Lower leg skin (tissue), 4 donors: ENCODE data around the gene GPR18. TPM values are rescaled to one million over a fixed set of nuclear protein-coding genes. Genes with fewer than 3 reads are reported as not detected.

Source experiments
- DNase-seq, 2 donors: peaks; one replicate each; pipeline ENCODE4 v3.0.0-alpha.2; 2019; ENCODE audit warnings: low spot score in 2 of 2
- H3K4me3 ChIP-seq: fragments of 200-600 bp; sonication (generic); 2 replicates; pipeline ENCODE4 v1.5.1; 2017; ENCODE audit warnings: mild to moderate bottlenecking, low read depth; ENCODE audit not compliant: poor library complexity, severe bottlenecking
- POLR2A ChIP-seq, 2 donors: fragments of 450-650 bp; IDR thresholded peaks; one replicate each; pipeline ENCODE4 v1.6.1; 2016 to 2017; ENCODE audit warnings: antibody characterized with exemption in 2 of 2, mild to moderate bottlenecking in 1 of 2, moderate library complexity in 1 of 2
- WGBS, 2 donors: methylation state at CpG; one replicate each; pipeline ENCODE4 v1.1.5; 2018; 5-methylcytosine and 5-hydroxymethylcytosine counted together
- intact Hi-C: fragments of 100-400 bp; cut with DNase I; formaldehyde crosslinking; loops from one replicate; pipeline ENCODE4 v1.15.0; 2023; ENCODE audit warnings: low total_unique reads
- total RNA-seq, 4 donors: library from RNA; depleted of rRNA; stranded (reverse); fragments of >200 nt; gene quantifications; one replicate each; pipeline ENCODE4 v1.1.0, GENCODE V29; 2016
- TF ChIP-seq, protein P1 (sequence below), 3 donors: fragments of 450-650 bp; IDR thresholded peaks; one replicate each; pipeline ENCODE4 v1.5.1; 2016; ENCODE audit warnings: antibody characterized with exemption in 3 of 3, mild to moderate bottlenecking in 3 of 3, moderate library complexity in 2 of 3

Gene GPR18
- total RNA-seq, 4 donors from 2014 or later: not detected

DNA sequence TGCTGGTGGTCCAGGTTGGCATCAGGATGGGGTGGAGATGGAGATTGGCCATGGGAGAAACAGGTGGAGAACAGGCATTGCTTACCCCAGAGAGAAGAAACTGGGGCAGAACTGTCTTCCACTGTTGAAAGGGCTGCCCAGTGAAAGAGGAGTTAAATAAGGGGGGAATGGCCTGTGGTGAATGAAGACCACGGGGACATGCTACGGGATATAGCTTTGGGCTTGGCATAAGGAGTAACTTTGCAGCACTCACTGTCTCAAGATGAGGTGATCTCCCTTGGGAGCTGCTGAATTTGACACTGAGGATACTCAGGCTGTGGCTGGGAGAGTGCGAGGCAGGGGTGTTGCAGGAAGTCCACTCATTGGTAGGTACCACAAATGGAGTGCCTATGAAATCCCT is 10.6 kb upstream of the GPR18 start:
- 88 to 89% methylated on average over 3 of the region's 3 CpGs for WGBS, 2 donors
- no peak overlapping the region for H3K4me3 ChIP-seq
- intact Hi-C loops: no loop called here
- DNase-seq: no peak
- TF ChIP-seq, protein P1, sequence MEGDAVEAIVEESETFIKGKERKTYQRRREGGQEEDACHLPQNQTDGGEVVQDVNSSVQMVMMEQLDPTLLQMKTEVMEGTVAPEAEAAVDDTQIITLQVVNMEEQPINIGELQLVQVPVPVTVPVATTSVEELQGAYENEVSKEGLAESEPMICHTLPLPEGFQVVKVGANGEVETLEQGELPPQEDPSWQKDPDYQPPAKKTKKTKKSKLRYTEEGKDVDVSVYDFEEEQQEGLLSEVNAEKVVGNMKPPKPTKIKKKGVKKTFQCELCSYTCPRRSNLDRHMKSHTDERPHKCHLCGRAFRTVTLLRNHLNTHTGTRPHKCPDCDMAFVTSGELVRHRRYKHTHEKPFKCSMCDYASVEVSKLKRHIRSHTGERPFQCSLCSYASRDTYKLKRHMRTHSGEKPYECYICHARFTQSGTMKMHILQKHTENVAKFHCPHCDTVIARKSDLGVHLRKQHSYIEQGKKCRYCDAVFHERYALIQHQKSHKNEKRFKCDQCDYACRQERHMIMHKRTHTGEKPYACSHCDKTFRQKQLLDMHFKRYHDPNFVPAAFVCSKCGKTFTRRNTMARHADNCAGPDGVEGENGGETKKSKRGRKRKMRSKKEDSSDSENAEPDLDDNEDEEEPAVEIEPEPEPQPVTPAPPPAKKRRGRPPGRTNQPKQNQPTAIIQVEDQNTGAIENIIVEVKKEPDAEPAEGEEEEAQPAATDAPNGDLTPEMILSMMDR (IDR thresholded peaks at IDR 0.05): no peak
- TF ChIP-seq POLR2A (IDR thresholded peaks at IDR 0.05): no peak

DNA sequence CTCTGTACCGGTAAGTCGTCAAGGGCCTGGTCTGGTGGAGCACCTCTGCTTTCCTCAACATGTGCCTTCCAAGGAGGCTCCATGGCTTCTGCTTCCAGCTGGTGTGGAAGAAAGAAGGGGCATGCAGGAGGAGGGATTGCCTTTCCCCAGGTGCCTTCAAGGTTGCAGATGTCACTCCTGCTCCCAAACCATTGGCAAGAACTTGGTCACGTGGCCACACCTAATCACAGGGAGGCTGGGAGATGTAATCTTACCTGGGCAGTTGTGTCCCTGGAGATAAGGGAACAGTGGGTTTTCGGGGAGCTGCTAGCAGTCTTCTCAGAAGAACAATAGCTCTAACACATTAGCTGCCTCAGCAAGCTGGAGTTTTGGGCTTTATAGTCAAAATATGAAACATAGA is 9.7 kb upstream of the GPR18 start:
- intact Hi-C loops: no loop called here
- 85 to 90% methylated on average over 4 of the region's 4 CpGs for WGBS, 2 donors
- no peak for DNase-seq
- TF ChIP-seq, protein P1 (IDR thresholded peaks at IDR 0.05): no peak
- no peak for TF ChIP-seq POLR2A (IDR thresholded peaks at IDR 0.05)
- no peak overlapping the region for H3K4me3 ChIP-seq

DNA sequence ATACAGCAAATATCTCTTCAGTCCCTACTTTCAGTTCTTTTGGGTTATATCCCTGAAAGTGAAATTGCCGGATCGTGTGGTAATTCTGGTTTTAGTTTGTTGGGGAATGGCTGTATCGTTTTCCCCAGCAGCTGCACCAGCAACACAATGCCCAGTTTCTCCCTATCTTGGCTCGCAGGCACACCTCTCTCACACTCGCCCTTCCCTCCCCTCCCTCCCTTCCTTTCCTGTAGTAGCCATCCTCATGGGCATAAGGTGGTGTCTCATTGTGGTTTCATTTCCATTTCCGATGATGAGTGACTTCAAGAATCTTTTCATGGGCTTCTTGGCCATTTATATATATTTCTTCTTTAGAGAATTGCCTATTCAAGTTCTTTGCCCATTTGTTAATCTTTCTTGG is 8.6 kb upstream of the GPR18 start:
- TF ChIP-seq POLR2A (IDR thresholded peaks at IDR 0.05): no peak
- DNase-seq: no peak
- no peak overlapping the region for H3K4me3 ChIP-seq
- intact Hi-C loops: no loop called here
- WGBS, 2 donors: 86 to 87% methylated on average over 6 of the region's 6 CpGs

DNA sequence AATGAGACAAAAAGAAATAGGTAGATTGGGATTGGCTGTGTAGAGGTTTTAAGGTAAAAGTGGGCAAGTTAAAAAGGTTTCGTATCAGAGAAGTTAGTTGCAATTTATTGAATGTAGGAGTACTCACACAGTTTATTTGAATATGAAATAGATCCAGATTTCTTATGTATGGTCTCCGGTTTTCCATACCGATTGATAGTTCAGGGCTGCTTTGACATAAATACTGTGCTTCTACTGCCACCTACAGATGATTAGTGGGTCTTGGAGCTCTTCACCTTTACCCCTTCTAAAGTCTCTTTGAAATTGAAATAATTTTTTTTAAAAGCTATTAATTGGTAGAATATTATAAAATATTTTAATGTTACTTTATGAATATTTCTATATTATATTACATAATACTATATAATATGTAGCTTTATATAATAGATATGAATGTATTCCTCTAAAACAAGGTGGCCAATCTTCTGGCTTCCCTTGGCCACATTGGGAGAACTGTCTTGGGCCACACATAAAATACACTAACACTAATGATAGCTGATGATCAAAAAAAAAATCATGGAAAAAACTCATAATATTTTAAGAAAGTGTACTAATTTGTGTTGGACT is 7.7 kb upstream of the GPR18 start:
- TF ChIP-seq POLR2A (IDR thresholded peaks at IDR 0.05): no peak
- TF ChIP-seq, protein P1 (IDR thresholded peaks at IDR 0.05): no peak
- intact Hi-C loops: no loop called here
- no peak overlapping the region for H3K4me3 ChIP-seq
- WGBS, 2 donors: 19 to 25% methylated on average over 3 of the region's 3 CpGs
- no peak for DNase-seq

DNA sequence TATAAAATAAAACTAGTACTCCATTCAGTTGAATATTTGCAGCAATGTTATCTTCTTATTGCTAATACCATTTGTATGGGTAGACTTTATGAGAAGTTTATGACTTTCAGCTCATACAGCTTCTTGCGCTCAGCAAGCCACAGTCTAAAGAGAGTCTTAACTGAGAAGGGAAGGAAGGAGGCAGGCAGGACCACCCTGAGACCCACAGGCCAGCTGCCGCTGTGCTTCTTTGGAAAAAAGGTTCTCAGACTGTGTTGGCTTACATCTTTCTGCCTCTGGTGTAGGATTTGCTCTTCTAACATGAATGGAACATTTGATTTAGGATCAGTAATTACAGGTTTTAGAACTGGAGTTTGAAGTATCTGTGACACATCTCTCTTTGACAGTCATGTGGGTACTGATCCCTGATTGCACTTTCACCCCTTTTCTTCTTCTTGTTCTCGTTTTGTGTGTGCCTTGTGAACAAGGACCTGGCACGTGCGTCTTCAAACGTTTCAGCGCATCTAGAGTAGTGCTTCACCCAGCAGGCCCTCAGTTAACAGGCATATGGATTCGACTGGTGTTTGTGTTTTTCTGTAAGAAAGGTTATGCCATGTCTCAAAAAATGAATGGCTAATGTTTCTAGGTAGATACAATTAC is 7.1 kb upstream of the GPR18 start:
- 74 to 78% methylated on average over 8 of the region's 8 CpGs for WGBS, 2 donors
- no peak overlapping the region for H3K4me3 ChIP-seq
- intact Hi-C loops: no loop called here
- no peak for TF ChIP-seq POLR2A (IDR thresholded peaks at IDR 0.05)
- TF ChIP-seq, protein P1 (IDR thresholded peaks at IDR 0.05): no peak
- no peak for DNase-seq

DNA sequence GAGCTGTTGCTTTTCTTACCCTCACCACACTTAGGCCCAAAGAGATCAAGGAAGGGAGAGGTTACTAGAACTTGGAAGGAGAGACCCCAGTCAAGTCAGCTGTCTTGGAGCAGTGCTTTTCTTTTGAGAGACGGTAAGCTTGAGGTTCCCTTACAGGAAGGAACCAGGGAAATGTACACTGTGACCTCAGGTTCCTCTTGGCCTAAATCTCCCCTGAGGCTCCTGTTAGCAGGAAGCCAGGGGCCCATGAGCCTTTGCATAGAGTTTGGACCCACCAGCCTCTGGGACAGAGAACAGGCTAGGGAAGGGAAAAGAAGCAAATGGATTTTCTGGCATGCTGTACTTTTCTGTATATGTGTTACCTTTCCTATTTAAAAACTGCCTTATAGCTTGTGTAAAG is 5.9 kb upstream of the GPR18 start:
- 44 to 64% methylated on average over 1 of the region's 1 CpG for WGBS, 2 donors
- TF ChIP-seq, protein P1 (IDR thresholded peaks at IDR 0.05): no peak
- no peak for TF ChIP-seq POLR2A (IDR thresholded peaks at IDR 0.05)
- intact Hi-C loops: loop anchor here (5.0 kb wide), 1 partner anchor 87 kb away; no protein-coding TSS in a partner anchor
- DNase-seq: no peak
- no peak overlapping the region for H3K4me3 ChIP-seq
